Measurements from ENCODE around the gene ALKBH5.

Gene ALKBH5

DNA sequence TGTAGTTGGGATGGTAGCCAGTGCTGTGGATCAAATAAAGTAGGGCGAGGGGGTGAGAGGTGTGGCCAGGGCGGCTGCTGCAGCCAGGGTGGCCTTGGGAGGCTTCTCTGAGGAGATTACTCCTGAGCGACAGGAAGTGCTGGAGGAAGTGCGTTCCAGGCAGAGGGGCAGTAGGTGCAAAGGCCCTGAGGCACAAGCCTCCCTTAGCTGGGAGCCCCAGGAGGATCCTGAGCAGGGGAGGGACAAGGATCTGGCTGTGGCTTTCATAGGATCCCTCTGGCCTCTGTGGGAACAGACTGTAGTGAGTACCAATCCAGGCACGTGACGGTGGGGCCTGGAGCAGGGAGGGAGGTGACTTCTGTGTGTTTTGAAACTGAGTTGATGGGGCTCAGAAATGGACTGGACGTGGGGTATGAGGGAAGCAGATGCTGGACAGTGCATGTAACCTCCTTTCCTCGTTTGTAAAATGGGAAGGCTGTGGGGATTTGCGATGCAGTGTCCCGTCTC is 44.6 kb downstream of the ALKBH5 start:
- DNase-seq (ENCODE audit: low read depth, low spot score), result no peak
- ChIA-PET CTCF (interaction anchor here (1.0 to 1.3 kb wide), 2 partner anchors 12 to 20 kb away, joined by 3 to 5 read pairs; no protein-coding TSS in a partner anchor), POLR2A (no interaction called here)
- no peak overlapping the region for H3K4me3 ChIP-seq (ENCODE audit: low read depth, low read length)
- TF ChIP-seq, protein P1, sequence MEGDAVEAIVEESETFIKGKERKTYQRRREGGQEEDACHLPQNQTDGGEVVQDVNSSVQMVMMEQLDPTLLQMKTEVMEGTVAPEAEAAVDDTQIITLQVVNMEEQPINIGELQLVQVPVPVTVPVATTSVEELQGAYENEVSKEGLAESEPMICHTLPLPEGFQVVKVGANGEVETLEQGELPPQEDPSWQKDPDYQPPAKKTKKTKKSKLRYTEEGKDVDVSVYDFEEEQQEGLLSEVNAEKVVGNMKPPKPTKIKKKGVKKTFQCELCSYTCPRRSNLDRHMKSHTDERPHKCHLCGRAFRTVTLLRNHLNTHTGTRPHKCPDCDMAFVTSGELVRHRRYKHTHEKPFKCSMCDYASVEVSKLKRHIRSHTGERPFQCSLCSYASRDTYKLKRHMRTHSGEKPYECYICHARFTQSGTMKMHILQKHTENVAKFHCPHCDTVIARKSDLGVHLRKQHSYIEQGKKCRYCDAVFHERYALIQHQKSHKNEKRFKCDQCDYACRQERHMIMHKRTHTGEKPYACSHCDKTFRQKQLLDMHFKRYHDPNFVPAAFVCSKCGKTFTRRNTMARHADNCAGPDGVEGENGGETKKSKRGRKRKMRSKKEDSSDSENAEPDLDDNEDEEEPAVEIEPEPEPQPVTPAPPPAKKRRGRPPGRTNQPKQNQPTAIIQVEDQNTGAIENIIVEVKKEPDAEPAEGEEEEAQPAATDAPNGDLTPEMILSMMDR (IDR thresholded peaks at IDR 0.05; ENCODE audit: insufficient read depth, low read length, missing control alignments), result no peak

DNA sequence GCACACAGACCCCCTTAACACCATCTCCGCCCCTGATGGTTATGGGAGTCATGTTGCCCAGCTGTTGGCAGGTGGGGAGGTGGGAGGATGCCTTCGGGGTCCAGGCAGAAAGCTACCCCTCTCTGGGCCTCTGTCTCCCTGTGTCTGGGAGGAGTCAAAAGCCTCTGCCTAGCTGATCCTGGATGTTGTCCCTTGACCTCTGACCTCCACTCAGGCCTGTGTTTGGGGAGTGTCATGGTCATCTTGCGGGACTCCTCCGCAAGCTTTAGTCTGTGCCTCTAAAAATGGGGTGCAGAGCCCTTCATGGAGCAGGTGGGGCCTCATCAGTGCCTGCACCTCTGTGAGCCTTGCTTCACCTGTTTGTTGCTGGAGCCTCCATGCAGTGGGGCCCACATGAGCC is 45.6 kb downstream of the ALKBH5 start:
- DNase-seq (ENCODE audit: low read depth, low spot score), result no peak
- POLR2A ChIA-PET, result no interaction called here
- CTCF ChIA-PET, result interaction anchor here (1.1 kb wide), 1 partner anchor 12 kb away, joined by 3 read pairs; no protein-coding TSS in a partner anchor

DNA sequence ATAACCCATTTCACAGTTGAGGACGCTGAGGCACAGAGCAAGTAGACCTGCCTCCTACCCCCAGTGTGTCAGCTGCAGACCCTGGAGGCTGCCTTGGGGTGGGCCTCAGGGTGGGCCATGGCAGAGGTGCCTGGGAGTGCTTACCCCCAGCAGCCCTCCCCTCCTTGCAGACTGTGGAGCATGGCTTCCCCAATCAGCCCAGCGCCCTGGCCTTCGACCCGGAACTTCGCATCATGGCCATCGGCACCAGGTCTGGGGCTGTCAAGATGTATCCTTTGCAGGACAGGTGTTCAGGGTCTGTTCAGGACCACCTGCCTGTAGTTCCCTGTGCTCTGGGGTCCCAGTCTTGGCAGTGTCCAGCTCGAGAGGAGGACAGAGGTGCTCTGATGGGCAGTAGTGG is 46.1 kb downstream of the ALKBH5 start:
- DNase-seq (ENCODE audit: low read depth, low spot score), result no peak
- TF ChIP-seq, protein P1 (IDR thresholded peaks at IDR 0.05; ENCODE audit: insufficient read depth, low read length, missing control alignments), result no peak
- ChIA-PET POLR2A (no interaction called here), CTCF (interaction anchor here (1.0 to 1.1 kb wide), 2 partner anchors 12 to 19 kb away, joined by 3 to 4 read pairs; no protein-coding TSS in a partner anchor)
- H3K4me3 ChIP-seq (ENCODE audit: low read depth, low read length), result no peak overlapping the region

More for the DNA sequence above, 45.6 kb downstream of the ALKBH5 start:
- no peak overlapping the region for H3K4me3 ChIP-seq (ENCODE audit: low read depth, low read length)
- TF ChIP-seq, protein P1 (IDR thresholded peaks at IDR 0.05; ENCODE audit: insufficient read depth, low read length, missing control alignments), result no peak

DNA sequence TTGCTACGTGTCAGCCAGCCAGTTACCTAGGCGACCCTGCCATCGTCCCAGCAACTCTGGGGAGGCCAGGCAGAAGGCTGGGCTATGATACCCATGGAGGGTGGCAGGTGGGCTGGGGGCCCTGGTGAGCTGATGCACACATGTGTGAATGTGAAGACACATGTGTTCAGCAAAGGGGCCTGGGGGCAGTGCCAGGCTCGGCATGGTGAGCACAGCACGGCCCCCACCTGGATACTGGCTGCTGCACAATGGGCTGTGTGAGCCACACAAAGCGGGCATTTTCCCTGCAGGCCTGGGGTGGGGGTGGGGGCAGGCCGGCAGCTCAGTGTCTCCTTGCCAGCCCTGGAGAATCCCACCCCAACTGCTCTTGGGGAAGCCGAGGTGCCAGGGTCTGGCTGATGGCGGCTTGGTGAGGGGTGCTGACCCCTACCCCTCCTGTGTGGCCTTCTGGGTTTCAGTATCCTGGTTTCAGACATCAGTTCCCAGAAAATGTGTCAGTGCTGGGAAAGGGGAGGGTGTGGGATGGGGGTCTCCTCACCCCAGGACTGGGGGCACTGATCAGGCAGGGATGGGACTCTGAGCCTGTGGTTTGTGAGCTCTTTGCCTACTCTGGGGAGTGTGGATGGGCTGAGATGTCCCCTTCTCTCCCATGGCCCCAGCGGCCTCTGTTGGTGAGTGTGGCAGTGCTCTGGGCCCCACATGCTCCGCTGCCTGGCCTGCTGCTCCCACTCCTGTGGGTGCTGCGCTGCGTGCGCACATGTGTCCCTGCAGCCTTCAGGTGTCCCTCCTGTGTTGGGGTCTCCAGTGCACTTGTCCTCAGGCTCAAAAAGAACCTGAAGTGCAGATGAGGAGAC is 46.9 kb downstream of the ALKBH5 start:
- POLR2A ChIA-PET, result interaction anchor here (1.4 kb wide), 1 partner anchor 13 kb away, joined by 5 read pairs; no protein-coding TSS in a partner anchor
- no peak for DNase-seq (ENCODE audit: low read depth, low spot score)
- no peak overlapping the region for H3K4me3 ChIP-seq (ENCODE audit: low read depth, low read length)
- CTCF ChIA-PET, result interaction anchor here (0.6 to 1.0 kb wide), 2 partner anchors 18 to 137 kb away, joined by 3 to 4 read pairs; no protein-coding TSS in a partner anchor
- TF ChIP-seq, protein P1 (IDR thresholded peaks at IDR 0.05; ENCODE audit: insufficient read depth, low read length, missing control alignments), result no peak

DNA sequence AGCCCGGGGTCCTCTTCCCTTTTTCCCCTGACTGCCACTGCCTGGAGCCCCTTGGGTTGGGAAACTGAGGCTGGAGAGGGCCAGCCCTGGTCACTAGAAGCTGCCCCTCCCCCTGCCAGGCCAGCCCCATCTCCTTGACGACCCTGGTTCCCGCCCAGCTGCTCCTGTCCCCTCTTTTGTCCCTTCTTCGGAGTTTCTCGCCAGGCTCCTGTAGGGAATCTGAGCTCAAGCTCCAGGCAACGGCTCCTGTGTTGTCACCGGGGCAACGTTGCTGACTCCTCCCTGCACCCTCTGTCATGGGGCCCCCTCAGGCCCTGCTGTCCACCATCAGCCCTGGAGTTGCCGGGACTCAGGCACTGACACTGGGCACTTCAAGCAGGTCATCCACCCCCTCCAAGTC is 47.5 kb downstream of the ALKBH5 start:
- ChIA-PET CTCF (interaction anchor here (0.6 to 1.3 kb wide), 2 partner anchors 18 to 138 kb away, joined by 3 to 5 read pairs; no protein-coding TSS in a partner anchor), POLR2A (interaction anchor here (1.4 kb wide), 1 partner anchor 12 kb away, joined by 5 read pairs; no protein-coding TSS in a partner anchor)
- TF ChIP-seq, protein P1 (IDR thresholded peaks at IDR 0.05; ENCODE audit: insufficient read depth, low read length, missing control alignments), result no peak
- H3K4me3 ChIP-seq (ENCODE audit: low read depth, low read length), result no peak overlapping the region
- DNase-seq (ENCODE audit: low read depth, low spot score), result no peak

All from AG04449 (cell line).